Cardiac fibroblast (primary cell): ENCODE results near the gene TGFBI.

Experiments
- DNase-seq, 2 donors: peaks; one replicate each; pipeline versions ENCODE4 v3.0.0 to v3.0.0-alpha.2; 2010; ENCODE audit warnings: low read depth in 2 of 2
- H3K4me3 ChIP-seq, 2 donors: replicated peaks in 1 of 2; 1 replicate in 1 of 2; 2 replicates in 1 of 2; pipeline ENCODE4 v1.5.1; 2011; ENCODE audit warnings: low read depth in 2 of 2, low read length in 2 of 2, mild to moderate bottlenecking in 2 of 2, moderate library complexity in 1 of 2
- TF ChIP-seq, protein P1 (sequence below): IDR thresholded peaks from one replicate; pipeline ENCODE4 v1.5.1; 2011; ENCODE audit warnings: low read depth, mild to moderate bottlenecking, low read length, inconsistent platforms

Gene TGFBI

DNA sequence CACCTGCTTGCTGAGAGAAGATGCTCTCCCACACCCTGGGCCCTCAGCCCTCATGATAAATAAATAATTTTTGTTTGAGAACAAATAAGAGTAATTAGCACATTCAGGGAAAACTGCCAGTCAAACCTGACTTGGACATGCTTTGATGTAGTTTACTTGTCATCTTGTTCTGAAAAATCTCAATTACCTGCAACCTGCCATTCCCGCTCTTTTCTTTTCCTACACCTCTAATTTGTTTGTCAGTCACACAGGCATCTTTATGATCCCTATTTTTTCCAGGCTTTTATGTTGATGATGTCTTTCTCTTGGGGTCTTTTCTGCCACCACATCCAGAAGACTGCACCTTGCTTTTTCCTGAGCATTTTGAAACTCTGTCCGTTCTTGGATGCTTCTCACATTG is 28.6 kb upstream of the TGFBI start:
- TF ChIP-seq, protein P1, sequence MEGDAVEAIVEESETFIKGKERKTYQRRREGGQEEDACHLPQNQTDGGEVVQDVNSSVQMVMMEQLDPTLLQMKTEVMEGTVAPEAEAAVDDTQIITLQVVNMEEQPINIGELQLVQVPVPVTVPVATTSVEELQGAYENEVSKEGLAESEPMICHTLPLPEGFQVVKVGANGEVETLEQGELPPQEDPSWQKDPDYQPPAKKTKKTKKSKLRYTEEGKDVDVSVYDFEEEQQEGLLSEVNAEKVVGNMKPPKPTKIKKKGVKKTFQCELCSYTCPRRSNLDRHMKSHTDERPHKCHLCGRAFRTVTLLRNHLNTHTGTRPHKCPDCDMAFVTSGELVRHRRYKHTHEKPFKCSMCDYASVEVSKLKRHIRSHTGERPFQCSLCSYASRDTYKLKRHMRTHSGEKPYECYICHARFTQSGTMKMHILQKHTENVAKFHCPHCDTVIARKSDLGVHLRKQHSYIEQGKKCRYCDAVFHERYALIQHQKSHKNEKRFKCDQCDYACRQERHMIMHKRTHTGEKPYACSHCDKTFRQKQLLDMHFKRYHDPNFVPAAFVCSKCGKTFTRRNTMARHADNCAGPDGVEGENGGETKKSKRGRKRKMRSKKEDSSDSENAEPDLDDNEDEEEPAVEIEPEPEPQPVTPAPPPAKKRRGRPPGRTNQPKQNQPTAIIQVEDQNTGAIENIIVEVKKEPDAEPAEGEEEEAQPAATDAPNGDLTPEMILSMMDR, result no peak
- no peak for DNase-seq
- H3K4me3 ChIP-seq, result no peak overlapping the region

DNA sequence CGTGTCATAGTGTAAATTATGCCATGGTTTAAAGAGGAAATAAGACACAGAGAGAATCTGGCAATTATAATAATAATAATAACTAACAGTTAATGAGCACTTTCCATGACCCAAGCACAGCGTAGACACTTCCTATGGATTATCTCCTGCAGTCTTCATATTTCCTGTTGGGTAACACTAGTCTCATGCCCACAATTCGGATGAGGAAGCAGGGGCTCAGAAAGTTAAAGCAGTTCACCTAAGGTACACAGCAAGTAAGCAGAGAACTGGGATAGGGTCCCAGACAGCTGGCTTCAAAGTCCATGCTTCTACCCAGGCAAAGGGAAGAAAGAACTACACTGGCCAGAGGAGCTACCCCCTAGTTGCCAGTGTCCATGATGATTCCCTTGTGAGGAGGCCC is 27.9 kb upstream of the TGFBI start:
- DNase-seq, result no peak
- TF ChIP-seq, protein P1, result no peak
- no peak overlapping the region for H3K4me3 ChIP-seq

DNA sequence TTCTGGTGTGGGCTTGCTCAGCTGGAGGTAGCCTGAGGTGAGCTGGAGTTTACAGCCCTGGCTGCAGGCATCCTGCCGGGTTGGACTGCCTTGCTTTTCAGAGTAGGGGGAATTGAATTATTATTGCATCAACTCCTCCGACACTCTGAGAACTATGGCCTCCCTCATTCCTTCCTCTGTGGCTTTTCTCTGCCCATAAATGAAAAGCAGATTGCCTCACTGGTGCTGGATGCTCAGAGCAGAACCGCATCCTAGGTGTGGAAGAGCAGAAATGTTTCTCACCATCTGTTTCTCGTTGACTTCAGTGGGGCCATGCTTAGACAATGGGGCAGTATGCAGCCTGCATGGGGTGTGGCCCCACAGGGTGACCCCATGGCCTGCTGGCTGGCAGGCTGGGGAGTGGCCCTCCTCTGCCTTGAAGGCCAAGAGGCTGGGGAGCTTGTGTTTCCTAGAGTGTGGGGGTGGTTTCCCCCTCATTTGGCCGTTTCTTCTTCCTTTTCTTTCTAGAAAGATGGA is 27.3 kb upstream of the TGFBI start:
- DNase-seq, result peak in 1 of 2 donors; percentile 87
- TF ChIP-seq, protein P1, result no peak
- no peak overlapping the region for H3K4me3 ChIP-seq

DNA sequence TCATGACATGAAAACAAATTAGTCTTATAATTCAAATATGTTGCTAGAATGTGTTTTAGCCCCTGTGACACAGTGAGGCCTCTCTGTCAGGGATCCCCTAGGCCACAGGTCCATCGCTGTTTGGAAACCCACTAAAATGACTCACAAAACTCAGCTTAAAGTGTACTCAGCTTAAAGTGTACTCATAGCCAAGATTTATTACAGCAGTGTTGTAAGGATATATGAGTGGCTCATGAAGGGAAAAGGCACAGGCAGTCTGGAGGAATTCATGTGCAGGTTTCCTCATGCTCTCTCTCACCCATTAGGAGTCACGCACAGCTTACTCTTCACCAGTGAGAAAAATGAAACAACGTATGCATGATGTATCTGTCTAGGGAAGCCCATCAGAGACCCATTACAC is 24.4 kb upstream of the TGFBI start:
- DNase-seq, result peak; percentile 28 to 79
- TF ChIP-seq, protein P1, result no peak
- H3K4me3 ChIP-seq, result no peak overlapping the region

DNA sequence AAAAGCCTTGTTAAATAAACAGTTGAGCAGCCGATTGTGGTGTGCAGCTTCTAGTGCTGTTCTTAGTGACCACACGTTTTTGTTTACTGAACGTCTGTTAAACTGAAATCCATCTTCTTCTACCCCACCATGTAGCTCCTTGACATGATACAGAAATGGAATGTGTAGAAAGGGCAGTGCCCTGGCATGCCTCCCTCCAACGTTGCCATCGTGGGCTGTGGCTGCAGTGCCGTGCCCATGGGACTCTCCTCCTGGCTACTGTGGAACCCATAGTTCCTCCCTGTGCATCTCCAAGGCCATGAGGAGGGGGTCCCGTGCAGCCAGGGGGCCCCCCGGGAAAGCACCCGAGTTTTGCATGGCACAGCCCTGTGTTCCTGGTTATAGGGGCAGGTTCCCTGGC is 23.3 kb upstream of the TGFBI start:
- TF ChIP-seq, protein P1, result no peak
- no peak overlapping the region for H3K4me3 ChIP-seq
- DNase-seq, result no peak

DNA sequence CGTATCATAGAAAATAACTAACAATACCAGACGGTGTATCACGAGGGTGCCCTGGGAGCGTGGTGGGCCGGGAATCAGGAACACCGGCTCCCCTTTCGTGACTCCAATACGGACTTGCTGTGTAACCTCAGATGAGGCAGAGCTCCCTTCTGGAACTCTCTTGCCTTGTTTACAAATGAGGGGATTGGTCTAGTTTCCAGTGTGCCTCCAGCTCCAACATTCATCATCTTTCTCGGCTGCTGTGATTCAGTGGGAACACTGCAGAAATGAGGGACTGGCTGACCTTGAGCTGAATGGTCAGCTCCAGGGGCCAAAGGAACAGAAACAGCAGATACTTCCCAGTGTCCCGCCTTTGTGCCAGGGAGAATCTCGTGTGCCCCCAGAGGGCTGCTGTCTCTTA is 22.6 kb upstream of the TGFBI start:
- TF ChIP-seq, protein P1, result no peak
- peak in 1 of 2 donors; percentile 86 for DNase-seq
- H3K4me3 ChIP-seq, result no peak overlapping the region

DNA sequence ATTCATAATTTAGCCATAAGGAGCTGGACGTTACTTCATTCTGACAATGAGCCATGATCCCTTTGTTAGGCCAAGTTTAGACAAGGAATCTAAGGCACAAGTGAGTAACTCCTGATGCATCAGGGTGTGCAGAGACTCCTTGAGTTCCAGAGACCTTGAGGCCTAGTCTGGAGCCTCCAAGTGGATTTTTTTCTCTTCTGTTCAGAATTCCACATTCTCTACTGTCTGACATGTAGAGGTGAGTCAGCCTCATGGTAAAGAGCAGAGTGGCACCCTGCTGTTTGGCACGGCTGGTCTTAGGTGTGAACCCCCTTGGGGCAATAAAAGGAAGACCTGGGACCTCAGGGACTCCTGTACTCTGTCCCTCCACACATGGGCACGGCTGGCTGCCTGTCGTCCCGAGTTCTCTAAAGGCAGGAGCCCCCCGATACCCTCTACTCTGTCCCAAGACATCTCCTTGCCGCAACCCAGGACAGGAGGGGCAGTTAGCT is 22.0 kb upstream of the TGFBI start:
- no peak overlapping the region for H3K4me3 ChIP-seq
- TF ChIP-seq, protein P1, result no peak
- peak; percentile 70 to 97 for DNase-seq
